ENCODE results near the gene RSPH10B2.

DNA sequence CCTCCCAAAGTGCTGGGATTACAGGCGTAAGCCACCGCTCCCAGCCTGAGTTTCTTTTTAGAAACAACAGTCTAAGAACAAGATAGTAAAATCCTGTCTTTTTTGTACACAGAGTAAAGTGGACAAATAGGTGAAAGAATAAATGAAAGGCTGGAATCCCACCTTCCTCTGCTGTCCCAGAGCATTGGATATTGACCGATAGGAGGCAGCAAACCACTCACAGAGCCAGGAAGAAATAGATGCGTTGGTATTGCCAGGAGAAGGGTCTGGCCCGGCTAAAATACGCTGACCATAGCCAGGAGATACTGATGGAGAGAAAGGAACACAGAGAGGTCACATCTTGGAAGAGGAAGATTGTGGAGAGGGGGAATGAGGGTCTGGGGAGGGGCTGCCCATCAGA is 35.8 kb upstream of the RSPH10B2 start:
- TF ChIP-seq EZH2 (IDR thresholded peaks at IDR 0.05; ENCODE audit: borderline replicate concordance, insufficient read depth, low read length, poor library complexity, severe bottlenecking) (no peak), EP300 (conservative IDR thresholded peaks at IDR 0.05; ENCODE audit: poor library complexity, severe bottlenecking) (no peak), RAD21 (conservative IDR thresholded peaks at IDR 0.05) (no peak), SMC3 (conservative IDR thresholded peaks at IDR 0.05; ENCODE audit: poor library complexity) (no peak), MXI1 (conservative IDR thresholded peaks at IDR 0.05; ENCODE audit: poor library complexity, severe bottlenecking) (no peak), POLR2AphosphoS5 (IDR thresholded peaks at IDR 0.05) (no peak), TAF1 (IDR thresholded peaks at IDR 0.05; ENCODE audit: low read depth) (no peak)
- TF ChIP-seq, protein P1, sequence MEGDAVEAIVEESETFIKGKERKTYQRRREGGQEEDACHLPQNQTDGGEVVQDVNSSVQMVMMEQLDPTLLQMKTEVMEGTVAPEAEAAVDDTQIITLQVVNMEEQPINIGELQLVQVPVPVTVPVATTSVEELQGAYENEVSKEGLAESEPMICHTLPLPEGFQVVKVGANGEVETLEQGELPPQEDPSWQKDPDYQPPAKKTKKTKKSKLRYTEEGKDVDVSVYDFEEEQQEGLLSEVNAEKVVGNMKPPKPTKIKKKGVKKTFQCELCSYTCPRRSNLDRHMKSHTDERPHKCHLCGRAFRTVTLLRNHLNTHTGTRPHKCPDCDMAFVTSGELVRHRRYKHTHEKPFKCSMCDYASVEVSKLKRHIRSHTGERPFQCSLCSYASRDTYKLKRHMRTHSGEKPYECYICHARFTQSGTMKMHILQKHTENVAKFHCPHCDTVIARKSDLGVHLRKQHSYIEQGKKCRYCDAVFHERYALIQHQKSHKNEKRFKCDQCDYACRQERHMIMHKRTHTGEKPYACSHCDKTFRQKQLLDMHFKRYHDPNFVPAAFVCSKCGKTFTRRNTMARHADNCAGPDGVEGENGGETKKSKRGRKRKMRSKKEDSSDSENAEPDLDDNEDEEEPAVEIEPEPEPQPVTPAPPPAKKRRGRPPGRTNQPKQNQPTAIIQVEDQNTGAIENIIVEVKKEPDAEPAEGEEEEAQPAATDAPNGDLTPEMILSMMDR (IDR thresholded peaks at IDR 0.05; ENCODE audit: poor library complexity, severe bottlenecking): no peak

Data from neural cell (in vitro differentiated cells).